ENCODE results near the gene OASL.

GRCh38 chr12:120972870-120973543 is 66.0 kb downstream of the OASL start:
- TF ChIP-seq CTCF (IDR thresholded peaks at IDR 0.05) (no peak), POLR2A (IDR thresholded peaks at IDR 0.05) (no peak)

All from body of pancreas (tissue), 4 donors.